Panc1 (cell line): ENCODE measurements around the gene LGI4.

ENCODE experiments used
- POLR2AphosphoS5 ChIP-seq: IDR thresholded peaks from 2 replicates; pipeline ENCODE4 v1.6.1; 2012; ENCODE audit warnings: mild to moderate bottlenecking, low read depth, low read length, moderate library complexity
- TCF7L2 ChIP-seq: IDR thresholded peaks from 2 replicates; pipeline ENCODE4 v1.6.1; 2011; ENCODE audit warnings: mild to moderate bottlenecking, low read depth, low read length, inconsistent platforms
- TF ChIP-seq, protein P1 (sequence below): fragments of 450-650 bp; IDR thresholded peaks from 2 replicates; pipeline ENCODE4 v1.5.1; 2017; ENCODE audit warnings: mild to moderate bottlenecking

DNA sequence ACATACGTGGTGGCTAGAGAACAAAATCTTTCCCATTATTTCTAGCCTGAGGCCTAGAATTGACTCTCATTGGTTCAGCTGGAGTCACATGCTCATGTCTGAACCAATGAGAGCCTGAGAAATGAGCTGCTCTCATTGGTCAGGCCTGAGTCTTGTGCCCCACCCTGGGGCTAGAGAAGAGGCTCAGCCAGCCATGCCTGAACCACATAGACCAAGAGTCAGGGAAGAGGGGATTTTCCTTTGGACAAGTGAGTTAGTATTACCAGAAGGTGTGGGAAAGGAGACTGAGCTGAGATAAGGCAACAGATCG is 26.5 kb upstream of the LGI4 start:
- TF ChIP-seq, protein P1, sequence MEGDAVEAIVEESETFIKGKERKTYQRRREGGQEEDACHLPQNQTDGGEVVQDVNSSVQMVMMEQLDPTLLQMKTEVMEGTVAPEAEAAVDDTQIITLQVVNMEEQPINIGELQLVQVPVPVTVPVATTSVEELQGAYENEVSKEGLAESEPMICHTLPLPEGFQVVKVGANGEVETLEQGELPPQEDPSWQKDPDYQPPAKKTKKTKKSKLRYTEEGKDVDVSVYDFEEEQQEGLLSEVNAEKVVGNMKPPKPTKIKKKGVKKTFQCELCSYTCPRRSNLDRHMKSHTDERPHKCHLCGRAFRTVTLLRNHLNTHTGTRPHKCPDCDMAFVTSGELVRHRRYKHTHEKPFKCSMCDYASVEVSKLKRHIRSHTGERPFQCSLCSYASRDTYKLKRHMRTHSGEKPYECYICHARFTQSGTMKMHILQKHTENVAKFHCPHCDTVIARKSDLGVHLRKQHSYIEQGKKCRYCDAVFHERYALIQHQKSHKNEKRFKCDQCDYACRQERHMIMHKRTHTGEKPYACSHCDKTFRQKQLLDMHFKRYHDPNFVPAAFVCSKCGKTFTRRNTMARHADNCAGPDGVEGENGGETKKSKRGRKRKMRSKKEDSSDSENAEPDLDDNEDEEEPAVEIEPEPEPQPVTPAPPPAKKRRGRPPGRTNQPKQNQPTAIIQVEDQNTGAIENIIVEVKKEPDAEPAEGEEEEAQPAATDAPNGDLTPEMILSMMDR = no peak
- TF ChIP-seq POLR2AphosphoS5 (no peak), TCF7L2 (no peak)
